HT-29 (cell line): ENCODE data around the gene CA14. TPM values are rescaled to one million over a fixed set of nuclear protein-coding genes. Genes with fewer than 3 reads are reported as not detected.
"Not testable (repeated sequence)": the region's sequence is repeated elsewhere in the genome, so short reads cannot be mapped to it uniquely, and the experiment has no call there.

Experiments used
- DNase-seq: peaks from one replicate; pipeline ENCODE4 v3.0.0-alpha.2; 2015; ENCODE audit warnings: low spot score
- small RNA-seq: library from RNA; depleted of rRNA; stranded (forward); fragments of <200 nt; gene quantifications from one replicate; pipeline ENCODE3, GENCODE V24; 2014
- total RNA-seq: library from RNA; depleted of rRNA; stranded (reverse); fragments of >200 nt; shearing (Covaris generic); gene quantifications from 2 replicates; pipeline ENCODE4 v1.2.3, GENCODE V29; 2014; rRNA removed

Gene CA14
- total RNA-seq, 1 experiment from 2014 or later = not detected

GRCh38 chr1:150280138-150280707 is 22.6 kb downstream of the CA14 start:
- no peak for DNase-seq

- no peak for DNase-seq
Measured at GRCh38 chr1:150281221-150281757, 23.7 kb downstream of the CA14 start.

- DNase-seq = no peak
Measured at GRCh38 chr1:150281758-150282557, 24.4 kb downstream of the CA14 start, which contains the start of gene CIART. Gene CIART, plus strand, starts transcription at chr1:150282554. Its CDS starts 714 bp downstream, at chr1:150283268.

GRCh38 chr1:150282558-150282958 is 25.0 kb downstream of the CA14 start:
- no peak for DNase-seq

- no peak for DNase-seq
Measured at GRCh38 chr1:150283260-150283659, 25.7 kb downstream of the CA14 start.

GRCh38 chr1:150288382-150288781 is 30.8 kb downstream of the CA14 start:
- DNase-seq = no peak

- no peak for DNase-seq
Measured at GRCh38 chr1:150288822-150289221, 31.2 kb downstream of the CA14 start.

- peak; percentile 94 for DNase-seq
Measured at GRCh38 chr1:150293433-150294253, 36.1 kb downstream of the CA14 start, which contains the start of gene MRPS21. Gene MRPS21, plus strand, starts transcription at chr1:150293861. Its CDS starts 506 bp downstream, at chr1:150294367.

- no peak for DNase-seq
Measured at GRCh38 chr1:150295476-150295875, 37.9 kb downstream of the CA14 start.

- no peak for DNase-seq
Measured at GRCh38 chr1:150299716-150300115, 42.1 kb downstream of the CA14 start.

GRCh38 chr1:150302338-150302737 is 44.8 kb downstream of the CA14 start:
- DNase-seq = no peak

GRCh38 chr1:150302902-150303301 is 45.3 kb downstream of the CA14 start:
- no peak for DNase-seq

- DNase-seq = not testable (repeated sequence)
Measured at GRCh38 chr1:150308585-150308984, 51.0 kb downstream of the CA14 start.

GRCh38 chr1:150309758-150310508 is 52.4 kb downstream of the CA14 start:
- DNase-seq = no peak

GRCh38 chr1:150311762-150312161 is 54.2 kb downstream of the CA14 start:
- no peak for DNase-seq

Small RNA genes within 50 kb of the gene (small RNA-seq; reads per million reads assigned to genes)
- gene RN7SL480P = not detected
- 2.5 reads per million, percentile 71 among the genes with 10 or more reads in this experiment for gene RNU2-17P

Other genes starting within 250 kb of the CA14 start
- gene OTUD7B, start 247.0 kb upstream of the CA14 start, total RNA-seq = 5.9 and 6.2 TPM in 2 replicates
- 8.7 and 10.5 TPM in 2 replicates for gene VPS45, start 190.0 kb upstream of the CA14 start, total RNA-seq
- gene PLEKHO1, start 107.9 kb upstream of the CA14 start, total RNA-seq = 0.05 and 0.18 TPM in 2 replicates
- 12.7 and 16.4 TPM in 2 replicates for gene ANP32E, start 21.7 kb upstream of the CA14 start, total RNA-seq
- 117 and 138 TPM in 2 replicates for gene APH1A, start 11.2 kb downstream of the CA14 start, total RNA-seq
- 0.20 and 0.29 TPM in 2 replicates for gene C1orf54, start 15.0 kb downstream of the CA14 start, total RNA-seq
- not detected in 2 replicates for gene CIART, start 24.8 kb downstream of the CA14 start, total RNA-seq
- gene MRPS21, start 36.1 kb downstream of the CA14 start, total RNA-seq = 44.2 and 47.7 TPM in 2 replicates
- gene PRPF3, start 63.8 kb downstream of the CA14 start, total RNA-seq = 33.8 and 39.5 TPM in 2 replicates
- gene RPRD2, start 106.4 kb downstream of the CA14 start, total RNA-seq = 6.7 and 8.0 TPM in 2 replicates
- 19.8 and 37.7 TPM in 2 replicates for gene TARS2, start 229.6 kb downstream of the CA14 start, total RNA-seq